PC-3 (cell line): ENCODE data around the gene DDOST.

ENCODE experiments used
- EZH2 ChIP-seq: fragments of 300-600 bp; sonication (generic); IDR thresholded peaks from one replicate; pipeline ENCODE4 v1.6.1; 2017; ENCODE audit warnings: antibody characterized with exemption, mild to moderate bottlenecking, low read length; ENCODE audit not compliant: unreplicated experiment
- EZH2phosphoT487 ChIP-seq: fragments of 300-600 bp; sonication (generic); IDR thresholded peaks from 2 replicates; pipeline ENCODE4 v1.6.1; 2018; ENCODE audit warnings: mild to moderate bottlenecking, antibody characterized with exemption, low read length, borderline replicate concordance
- TF ChIP-seq, protein P1 (sequence below): fragments of 300-600 bp; sonication (generic); conservative IDR thresholded peaks from 2 replicates; pipeline ENCODE4 v1.5.1; 2017; ENCODE audit warnings: antibody characterized with exemption, low read depth, mild to moderate bottlenecking, low read length

DNA sequence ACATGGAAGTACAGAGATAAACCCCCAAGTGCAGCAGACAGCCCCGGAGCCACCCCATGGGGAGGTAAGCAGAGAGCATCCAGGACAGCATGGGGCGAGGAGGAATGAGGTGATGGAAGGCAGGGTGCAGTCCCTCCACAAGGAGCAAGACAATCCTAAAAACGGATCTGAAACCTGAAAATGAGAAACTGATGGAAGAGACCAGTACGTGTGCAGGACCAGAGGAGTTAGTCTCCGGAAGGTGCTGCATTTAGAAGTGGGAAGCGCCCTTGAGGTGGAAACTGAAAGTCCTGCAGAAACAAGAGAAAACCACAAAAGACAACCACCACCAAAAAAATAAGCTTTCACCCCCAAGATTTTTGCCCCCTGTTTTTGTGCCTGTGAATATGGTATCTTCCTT, 17.4 kb upstream of the DDOST start:
- TF ChIP-seq, protein P1, sequence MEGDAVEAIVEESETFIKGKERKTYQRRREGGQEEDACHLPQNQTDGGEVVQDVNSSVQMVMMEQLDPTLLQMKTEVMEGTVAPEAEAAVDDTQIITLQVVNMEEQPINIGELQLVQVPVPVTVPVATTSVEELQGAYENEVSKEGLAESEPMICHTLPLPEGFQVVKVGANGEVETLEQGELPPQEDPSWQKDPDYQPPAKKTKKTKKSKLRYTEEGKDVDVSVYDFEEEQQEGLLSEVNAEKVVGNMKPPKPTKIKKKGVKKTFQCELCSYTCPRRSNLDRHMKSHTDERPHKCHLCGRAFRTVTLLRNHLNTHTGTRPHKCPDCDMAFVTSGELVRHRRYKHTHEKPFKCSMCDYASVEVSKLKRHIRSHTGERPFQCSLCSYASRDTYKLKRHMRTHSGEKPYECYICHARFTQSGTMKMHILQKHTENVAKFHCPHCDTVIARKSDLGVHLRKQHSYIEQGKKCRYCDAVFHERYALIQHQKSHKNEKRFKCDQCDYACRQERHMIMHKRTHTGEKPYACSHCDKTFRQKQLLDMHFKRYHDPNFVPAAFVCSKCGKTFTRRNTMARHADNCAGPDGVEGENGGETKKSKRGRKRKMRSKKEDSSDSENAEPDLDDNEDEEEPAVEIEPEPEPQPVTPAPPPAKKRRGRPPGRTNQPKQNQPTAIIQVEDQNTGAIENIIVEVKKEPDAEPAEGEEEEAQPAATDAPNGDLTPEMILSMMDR, result no peak
- TF ChIP-seq EZH2phosphoT487 (no peak), EZH2 (no peak)
